Hepatic stellate cell (primary cell): Measurements from ENCODE around the gene CNNM2.

Source experiments
- DNase-seq: peaks from one replicate; pipeline ENCODE4 v3.0.0; 2011; ENCODE audit warnings: low spot score

Gene CNNM2

DNA sequence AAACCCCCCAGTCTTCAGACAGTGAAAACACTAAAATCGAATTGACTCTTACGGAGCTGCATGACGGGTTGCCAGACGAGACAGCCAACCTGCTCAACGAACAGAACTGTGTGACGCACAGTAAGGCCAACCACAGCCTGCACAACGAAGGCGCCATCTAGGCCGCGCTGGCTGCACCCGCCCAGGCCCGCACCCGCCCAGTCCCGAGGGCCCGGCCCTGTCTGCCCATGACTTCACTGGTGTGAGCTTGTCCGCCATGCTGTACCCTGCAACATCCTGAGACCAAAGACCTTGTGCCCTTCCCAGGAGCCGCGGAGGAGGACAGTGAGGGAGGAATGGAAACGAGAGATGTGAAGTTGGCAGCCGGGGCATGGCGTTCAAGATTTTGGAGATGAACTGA, 158.9 kb downstream of the CNNM2 start:
- DNase-seq: no peak

DNA sequence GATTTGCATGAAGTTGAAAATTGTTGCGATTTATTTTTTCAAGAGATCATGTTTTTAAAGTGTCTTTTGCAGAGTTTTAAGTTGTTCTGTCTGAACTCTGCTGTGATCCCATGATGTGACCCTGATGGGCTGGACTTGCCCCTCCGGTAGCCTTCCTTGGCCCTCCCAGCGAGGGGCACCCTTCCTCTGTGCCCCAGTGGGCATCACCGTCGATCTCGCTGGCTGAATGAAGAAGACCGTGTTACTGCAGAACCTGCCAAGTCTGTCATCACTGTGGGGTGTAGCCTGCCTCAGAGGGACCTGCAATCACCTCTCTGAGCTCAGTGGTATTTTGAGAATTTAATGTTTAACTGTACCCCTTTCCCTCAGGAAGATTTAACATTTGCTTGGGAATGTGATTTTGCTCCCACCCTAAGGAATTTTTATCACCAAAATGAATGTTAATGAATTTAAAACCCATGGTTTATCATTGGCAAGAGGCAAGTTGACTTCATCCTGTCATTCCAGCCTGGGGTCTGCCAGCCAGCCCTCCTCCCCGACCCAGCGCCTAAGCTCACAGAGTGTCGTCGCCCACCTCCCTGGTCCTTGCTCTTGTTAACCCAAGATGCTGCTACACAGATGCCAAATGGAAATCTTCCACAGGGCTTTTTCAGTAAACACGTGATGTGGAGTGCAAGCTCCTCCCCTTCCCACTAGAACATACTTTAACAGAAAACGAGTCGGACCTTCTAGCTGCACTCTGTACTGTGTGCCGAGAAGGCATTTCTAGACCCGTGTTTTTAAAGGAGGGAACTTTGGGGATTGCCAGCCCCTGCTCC, 159.6 kb downstream of the CNNM2 start:
- DNase-seq: no peak

DNA sequence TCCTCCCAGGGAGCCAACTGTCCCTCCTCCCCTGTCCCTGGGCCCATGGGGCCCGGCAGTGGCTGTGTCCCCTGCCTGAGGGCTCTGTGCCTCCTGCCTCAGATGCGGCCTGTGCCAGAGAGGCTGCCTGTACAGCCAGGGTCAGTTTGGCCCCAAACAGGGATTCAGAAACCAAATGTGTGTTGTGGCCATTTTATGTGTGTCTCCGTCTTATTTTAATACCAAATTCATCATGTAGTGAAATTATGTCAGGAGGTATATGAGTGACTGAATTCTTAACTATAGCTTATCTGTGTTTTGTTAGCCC, 160.2 kb downstream of the CNNM2 start:
- DNase-seq: no peak

DNA sequence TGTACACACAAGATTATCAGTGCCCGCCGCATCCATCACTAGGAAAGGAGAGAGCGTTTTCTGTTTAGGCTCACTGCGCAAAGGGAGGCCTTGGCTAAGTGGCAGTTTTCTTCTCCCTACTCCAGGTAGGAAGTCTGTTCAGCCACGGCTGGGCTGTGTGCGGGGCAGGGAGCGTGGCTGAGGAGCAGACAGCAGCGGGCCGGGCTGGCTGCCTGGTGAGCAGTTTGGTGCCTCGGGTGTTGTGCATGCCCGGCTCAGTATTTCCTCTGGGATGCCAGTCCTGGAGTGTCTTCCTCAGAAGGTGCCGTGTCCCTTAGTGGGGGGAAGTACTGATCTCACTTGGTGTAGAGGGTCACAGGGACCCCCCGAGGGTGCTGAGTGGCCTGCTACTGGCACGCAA, 160.6 kb downstream of the CNNM2 start:
- no peak for DNase-seq

DNA sequence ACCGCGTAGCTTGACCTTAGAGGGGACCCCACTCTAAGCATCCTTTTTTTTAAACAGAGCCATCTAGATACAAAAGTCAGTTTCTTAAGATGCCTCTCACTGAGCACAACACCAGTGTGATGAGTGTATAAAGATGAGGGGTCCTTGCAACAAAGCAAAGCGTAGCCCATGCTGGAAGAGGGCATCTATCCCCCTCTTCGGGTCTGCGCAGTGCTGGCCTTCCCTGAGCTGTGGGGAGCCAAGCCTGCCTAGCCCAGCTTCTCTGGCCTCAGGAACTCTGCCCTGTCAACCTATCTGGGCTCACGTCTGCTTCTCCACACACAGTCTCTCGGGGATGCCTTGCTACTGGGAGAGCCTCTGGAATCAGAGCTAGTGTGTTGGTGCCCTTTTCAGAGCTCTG, 161.0 kb downstream of the CNNM2 start:
- no peak for DNase-seq

DNA sequence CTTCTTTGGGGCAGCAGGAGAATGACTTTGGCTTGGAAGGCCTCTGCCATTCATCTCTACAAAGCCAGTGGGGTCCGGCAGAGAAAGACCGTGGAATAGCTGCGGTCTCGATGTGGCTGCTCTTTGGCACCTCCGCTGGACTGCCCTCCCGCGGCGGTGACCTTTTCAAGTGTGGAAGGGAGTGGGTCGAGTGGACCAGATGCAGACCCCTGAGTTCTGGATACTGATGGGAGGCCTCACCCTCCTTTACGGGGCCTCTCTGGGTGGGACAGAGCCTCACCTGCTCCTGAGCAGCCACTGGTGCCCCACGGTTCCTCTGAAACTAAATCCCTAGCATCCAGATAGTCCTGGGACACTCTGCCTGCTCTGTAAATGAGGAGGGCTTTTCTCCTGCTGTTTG, 161.9 kb downstream of the CNNM2 start:
- no peak for DNase-seq

DNA sequence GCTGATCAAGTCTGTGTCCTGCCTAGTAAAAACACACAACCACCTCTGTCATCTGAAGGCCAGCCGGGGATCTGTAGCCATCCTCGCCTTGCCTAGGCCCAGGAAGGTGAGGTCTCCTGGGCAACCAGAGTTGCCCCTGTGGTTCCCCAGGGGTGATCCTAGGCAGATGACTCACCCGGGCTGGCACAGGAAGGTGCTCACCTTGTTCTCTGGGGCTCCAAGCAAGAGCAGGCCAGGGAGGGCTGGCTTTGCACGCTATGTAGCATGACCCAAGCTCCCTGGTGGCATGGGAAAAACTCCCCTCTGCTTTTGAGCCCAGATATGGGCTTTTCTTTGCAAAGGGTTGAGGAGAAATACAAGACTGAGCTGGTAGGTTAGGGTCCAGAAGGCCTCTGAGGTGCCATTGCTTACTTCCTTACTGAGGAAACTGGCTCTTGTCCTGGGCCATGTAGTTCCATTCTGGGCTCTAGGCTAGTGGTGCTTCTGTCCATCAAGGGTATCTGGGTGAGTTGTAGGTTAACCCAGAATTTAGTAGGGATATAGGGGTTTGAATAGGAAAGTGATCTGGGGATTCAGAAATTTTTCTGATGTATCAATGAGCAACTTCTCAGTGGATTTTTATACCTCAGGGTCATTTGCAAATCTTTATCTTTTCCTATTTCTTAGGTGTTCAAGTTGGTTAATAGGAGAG, 162.9 kb downstream of the CNNM2 start:
- DNase-seq: no peak

DNA sequence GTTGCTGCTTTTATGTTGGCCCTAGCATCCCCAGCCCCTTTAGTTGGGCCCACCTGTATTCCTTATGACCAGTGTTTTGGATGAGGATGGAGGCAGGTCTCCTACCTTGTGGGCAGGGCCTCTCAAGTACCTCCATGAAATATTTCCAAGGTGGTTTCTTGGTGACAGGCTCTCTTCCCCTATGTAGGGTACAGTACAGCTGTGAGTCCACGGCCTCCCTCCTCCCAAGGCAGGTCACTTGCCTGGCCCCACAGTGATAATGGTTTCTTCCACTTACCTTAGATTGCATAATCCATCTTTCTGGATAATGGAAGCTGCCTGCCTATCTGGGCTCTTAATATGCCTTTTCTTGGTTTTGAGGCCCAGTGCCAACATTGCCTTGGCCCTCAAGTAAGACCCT, 164.6 kb downstream of the CNNM2 start:
- no peak for DNase-seq

DNA sequence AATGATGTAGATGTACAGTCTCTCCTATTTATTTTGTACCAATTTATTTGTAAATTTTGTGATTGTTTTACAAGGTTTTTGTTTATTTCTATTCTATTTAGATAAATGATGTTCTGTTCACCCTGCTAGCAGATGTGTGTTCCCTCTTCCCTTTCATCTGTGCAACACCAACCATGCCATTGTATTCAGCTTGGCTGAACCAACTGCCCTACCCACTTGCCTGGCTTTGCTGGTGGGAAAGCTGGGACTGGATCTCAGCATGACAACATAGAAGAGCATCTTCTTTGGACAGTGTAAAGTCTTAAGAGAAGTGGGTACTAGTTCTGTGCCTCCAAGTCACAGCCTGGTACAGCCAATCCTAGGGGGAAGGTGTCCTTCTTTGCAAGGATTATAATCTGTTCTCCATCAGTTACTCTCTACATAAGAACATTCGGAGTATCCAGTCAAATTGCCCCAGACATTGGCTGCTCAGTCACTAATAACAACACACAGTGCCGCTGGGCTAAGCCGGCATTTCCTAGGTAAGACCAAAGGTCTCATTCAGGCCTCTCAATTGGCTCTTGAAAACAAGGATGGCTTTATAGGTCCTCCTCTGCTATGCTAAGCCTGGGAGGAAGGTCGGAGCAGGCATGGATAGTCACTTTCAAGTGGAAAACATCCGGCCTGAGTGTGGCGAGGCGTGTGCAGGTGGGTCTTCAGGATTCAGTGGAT, 165.3 kb downstream of the CNNM2 start:
- no peak for DNase-seq

DNA sequence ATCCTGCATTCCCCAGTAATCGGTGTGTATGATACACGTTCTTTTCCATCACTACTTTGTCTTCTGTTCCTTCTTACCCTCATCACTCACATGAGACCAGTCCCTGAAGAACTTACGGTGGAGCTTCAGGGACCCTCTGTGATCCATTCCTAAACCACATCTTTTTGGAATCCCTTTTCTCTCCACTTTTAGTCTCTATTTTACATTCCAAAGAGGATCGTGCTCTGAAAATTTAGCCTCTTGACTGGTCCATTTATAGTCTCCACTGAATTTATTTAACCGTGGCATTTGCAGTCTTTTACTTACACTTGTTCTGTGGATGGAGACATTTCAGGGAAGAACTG, 165.9 kb downstream of the CNNM2 start:
- DNase-seq: no peak

DNA sequence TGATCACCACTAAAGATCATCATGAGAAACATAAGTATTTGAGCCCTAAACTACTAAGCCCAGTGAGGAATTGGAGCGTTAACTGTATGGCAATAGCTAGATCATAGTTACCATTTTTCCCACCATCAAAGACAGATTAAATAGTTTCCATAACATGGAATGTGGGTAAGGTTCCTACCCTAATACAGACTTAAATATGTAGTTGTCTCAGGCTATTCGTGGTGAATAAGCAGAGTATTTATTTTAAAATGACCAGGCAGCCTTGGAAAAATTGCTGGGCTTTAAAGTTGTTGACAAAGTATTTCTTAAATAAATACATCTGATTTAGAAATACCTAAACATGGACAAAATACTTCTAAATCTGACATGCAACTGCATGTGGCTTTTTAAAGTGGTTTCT, 168.2 kb downstream of the CNNM2 start:
- DNase-seq: peak; percentile 44

DNA sequence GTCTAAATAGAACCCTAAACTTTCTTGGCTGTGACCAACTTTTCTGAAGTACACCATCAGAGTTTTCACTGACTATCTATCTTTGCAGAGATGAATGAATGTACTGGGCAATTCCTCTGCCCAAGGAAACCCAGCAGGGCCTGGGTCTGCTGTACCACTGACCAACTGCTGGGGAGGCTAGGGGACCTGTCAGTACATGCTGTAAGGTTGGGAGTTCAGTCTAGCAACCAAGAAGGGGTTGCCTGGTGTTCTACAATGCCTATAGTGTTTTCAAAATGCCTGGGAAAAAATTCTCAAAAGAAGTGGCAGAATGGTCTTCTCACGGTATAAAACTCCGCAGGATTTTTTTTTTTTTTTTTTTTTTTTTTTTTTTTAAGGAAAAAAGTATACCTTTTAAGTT, 168.7 kb downstream of the CNNM2 start:
- DNase-seq: no peak

DNA sequence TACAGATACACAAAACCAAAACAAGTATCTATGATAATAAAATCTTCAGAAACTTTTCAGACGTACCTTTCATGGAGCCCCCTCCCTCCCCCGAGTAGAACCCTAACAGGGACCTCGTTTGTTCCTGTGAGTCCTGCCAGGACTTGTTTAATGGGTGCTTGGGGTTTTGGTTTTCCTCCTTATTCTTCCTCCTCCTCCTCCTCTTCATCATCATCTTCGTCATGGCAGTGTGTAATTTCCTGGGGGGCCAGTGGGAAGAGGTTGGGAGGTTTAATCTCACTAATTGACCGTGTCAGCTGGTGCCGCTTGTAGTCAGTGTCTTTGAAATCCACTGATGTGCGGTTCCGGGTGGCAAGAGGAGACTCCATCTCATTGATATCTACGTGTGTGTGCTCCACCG, 171.4 kb downstream of the CNNM2 start:
- DNase-seq: no peak

DNA sequence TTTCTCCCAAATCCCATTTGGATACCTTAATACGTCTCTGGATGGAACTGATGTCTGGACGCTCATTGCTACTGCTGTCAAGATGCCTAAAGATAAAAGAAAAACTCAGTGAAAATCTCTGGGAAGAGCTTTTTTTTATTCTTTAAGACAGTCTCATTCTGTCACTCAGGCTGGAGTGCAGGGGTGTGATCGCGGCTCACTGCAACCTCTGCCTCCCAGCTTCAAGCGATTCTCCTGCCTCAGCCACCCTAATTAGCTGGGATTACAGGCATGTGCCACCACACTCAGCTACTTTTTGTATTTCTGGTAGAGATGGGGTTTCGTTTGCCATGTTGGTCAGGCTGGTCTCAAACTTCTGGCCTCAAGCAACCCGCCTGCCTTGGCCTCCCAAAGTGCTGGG, 172.8 kb downstream of the CNNM2 start:
- no peak for DNase-seq

DNA sequence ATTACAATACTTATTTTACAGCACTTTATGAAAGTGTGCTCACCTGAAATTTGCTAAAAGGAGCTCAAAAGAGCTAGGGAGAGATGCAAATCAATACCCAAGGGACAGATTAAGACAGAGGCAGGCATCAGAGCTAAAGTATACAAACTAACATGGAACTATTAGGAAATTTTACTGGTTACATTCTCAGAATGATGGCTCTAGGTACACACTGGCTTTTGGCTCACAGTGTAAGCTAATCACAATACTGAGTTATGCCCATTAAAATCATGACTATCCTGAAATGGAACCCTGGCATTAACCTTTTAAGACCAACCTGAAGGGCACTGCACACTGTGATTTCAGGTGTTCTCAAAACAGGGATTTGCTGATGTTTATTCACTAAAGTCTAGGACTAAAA, 176.9 kb downstream of the CNNM2 start:
- DNase-seq: no peak

DNA sequence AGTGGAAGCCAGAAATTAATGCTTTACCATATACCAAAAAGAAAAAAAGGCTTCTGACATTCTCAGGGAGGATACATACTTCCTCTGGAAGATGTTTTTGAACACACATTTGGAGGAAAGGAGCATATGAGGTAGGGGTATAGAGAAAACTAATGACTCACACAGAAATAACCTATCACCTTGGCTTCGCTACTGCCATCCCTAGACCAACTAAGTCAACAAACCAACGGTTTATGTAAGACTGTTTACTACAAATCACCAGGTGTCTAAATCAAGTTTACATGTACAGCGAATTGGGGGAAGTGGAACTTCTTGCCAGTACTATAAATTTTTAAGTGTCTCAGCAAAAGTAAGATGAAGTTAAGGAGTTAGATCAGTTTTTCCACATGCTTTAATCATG, 178.0 kb downstream of the CNNM2 start:
- no peak for DNase-seq

DNA sequence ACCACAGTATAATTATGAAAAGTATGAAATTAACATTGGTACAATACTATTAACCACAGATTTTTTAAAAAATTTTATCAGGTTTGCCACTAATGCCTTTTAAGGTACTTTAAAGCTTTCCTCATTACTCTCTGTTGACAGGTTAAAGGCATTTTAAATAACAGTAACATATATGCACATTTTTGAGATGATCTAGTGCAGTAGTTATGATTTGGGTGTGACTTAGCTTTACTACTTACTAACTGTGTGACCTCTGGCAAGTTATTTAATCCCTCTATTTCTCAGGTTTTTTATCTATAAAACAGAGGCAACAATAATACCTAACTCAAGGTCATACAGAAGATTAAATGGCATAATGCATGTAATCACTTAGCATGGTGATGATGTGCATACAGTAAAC, 180.1 kb downstream of the CNNM2 start:
- DNase-seq: no peak

DNA sequence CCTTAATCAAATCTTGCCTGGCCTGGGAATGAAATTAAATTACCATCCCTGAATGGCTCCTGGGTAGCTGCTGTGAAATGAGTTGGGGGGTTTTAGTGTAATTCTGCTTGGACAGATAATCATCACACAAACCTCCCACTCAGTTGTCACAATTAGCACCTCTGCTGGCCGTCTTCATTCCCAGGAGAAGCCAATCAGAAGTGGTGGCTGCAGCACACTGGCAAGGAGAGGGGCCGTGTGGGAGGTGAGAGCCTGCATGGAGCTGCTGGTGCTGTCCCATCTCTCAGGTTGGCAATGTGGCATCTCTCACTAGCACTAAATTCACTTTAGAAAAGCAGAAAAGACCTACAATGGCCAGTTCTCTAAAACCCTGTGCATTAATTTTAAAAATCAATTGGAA, 182.5 kb downstream of the CNNM2 start:
- no peak for DNase-seq

DNA sequence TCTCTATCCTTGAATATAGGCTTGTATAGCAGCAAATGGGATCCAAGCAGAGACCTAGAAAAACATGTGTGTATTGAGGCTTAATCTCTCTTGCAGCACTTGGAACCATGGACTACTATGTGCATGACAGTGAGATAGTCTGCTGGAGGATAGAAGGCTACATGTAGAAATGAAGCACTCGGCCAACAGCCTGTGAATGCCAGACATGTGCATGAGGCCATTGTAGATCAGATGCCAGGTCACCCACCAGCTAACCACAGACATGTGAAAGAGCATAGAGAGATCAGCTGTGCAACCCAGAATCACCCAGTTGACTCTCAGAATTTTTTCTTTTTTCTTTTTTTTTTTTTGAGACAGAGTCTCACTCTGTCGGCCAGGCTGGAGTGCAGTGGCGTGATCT, 184.1 kb downstream of the CNNM2 start:
- no peak for DNase-seq

DNA sequence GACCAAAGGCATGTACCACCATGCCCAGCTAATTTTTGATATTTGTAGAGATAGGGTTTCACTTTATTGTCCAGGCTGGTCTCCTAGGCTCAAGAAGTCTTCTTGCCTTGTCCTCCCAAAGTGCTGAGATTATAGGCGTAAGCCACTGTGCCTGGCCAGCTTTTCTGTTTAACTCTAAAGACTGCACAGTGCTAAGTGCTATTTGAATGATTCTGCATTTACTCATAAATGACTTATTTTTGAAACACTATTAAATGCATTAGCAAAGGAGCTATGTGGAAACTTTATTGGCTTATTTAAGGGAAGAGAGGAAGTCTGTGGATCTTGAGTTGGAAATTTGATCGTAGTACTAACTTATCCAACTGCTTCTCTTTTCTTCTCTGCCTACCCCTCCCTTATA, 185.9 kb downstream of the CNNM2 start:
- DNase-seq: no peak

DNA sequence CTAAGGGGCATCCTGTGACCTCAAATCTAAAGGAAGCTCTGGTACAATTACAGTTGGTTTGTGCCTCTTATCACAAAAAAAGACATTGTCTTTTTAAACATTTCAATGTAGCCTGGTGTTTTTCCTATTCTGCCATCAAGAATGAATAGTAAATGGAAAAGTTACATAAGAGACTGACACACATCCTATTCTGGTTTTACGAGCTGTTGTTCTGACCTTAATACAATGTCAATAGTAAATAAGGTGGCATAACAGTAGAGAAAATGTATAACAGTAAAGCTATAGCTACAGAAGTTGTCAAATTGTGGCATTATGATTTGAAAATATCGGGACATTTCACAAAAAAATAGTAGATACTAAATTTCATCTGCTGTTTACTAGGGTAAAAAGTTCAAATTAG, 186.6 kb downstream of the CNNM2 start:
- DNase-seq: no peak

DNA sequence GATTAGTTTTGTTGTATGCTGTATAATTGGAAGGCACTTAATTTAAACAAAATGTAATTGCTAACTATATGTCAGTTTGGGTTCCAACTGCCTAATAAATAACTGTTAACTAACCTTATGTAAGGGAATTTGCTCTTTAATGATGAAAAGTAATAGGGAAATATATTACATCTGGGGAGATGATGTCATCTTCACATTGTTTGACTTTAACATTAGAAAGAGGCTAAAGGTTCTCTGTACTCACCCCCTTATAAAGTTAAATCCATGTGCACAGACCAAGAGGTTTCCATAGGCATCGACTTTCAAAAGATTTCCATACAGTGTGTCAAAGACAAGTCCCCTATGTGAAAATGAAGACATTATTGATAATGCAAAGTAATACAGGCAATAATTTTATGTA, 187.4 kb downstream of the CNNM2 start:
- no peak for DNase-seq

DNA sequence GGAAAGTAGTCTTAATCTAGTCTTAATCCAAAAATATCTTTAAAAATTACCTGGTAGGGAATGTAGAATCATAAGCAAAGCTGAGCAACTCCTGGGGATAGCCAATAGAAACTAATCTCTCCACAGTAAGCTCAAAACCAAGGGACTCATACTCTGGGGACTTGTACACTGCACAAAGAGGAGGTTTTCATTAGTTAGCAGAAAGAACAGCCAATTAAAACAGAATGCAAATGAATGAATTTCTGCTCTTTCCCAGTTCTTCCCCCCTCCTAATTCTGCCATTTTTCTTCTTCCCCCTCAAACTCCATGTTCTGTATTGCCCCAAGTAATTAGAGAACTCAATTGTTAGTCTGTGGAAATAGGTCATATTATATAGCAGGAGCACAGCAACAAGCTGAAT, 188.4 kb downstream of the CNNM2 start:
- DNase-seq: no peak

DNA sequence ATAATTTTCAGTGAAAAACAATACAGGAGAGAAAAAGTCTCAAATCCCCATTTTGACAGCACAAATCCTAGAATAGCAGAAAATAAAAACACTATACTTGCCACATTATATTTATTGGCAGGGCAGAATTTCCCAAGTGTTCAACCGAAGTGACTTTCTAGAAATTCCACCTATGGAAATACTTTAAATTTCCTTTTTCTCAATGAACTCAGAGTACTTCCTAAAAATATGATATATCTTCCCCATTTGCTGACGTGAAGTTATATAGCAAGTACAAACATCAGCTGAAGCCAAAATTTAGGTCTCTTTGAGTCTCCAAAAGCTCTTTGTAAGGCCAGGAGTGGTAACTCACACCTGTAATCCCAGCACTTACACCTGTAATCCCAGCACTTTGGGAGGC, 191.7 kb downstream of the CNNM2 start:
- no peak for DNase-seq
